ENCODE data around the gene CYP4F8. TPM values are rescaled to one million over a fixed set of nuclear protein-coding genes. Genes with fewer than 3 reads are reported as not detected.
A peak's percentile ranks its signal among the peaks of the same experiment; 100 is the strongest.

Gene CYP4F8
- total and polyA plus RNA-seq, 2 experiments from 2014 or later, result not detected

DNA sequence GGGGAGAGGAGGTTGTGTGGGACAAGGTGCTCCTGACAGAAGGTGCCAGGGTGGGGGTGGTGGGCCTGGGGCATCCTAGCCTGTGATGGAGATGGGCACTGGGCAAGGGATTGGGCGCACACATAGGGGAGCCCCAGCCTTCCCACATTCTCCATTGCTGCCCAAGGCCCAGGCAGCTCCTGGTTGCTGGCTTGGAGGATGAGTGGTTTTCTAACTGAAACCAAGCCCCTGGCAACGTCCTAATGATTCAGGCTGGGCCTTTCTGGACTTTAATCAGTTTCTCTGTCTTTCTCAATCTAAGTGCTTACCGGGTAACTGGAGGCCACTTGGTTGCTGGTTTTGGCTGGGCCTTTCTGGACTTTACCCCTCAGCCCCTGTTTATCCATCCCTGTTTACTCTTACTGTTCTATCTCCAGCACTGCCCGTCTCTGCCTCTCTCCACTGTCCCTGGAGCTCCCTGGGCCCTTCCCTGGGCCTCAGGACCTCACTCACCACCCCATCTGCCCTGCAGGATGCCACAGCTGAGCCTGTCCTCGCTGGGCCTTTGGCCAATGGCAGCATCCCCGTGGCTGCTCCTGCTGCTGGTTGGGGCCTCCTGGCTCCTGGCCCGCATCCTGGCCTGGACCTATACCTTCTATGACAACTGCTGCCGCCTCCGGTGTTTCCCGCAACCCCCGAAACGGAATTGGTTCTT is 26.0 kb downstream of the CYP4F8 start:
- Histone ChIP-seq H3F3A (ENCODE audit: insufficient read depth) (no peaks in the 10 kb centered on the region), H3K4me3 (no peak overlapping the region), H3K9me2 (ENCODE audit: insufficient read depth) (no peaks in the 10 kb centered on the region), H3K4me1 (ENCODE audit: insufficient read depth) (no peaks in the 10 kb centered on the region), H2AFZ (no peak overlapping the region), H3K79me2 (ENCODE audit: insufficient read depth) (no peaks in the 10 kb centered on the region), H3K9me3 (ENCODE audit: low read depth) (no peaks in the 10 kb centered on the region), H3K27me3 (replicated peaks; ENCODE audit: insufficient read depth) (peaks cover 3% of the 10 kb centered on the region; the same call in 1 of the 2 replicates), H3K27ac (no peak overlapping the region), H3K36me3 (ENCODE audit: low read depth) (no peaks in the 10 kb centered on the region), H4K20me1 (ENCODE audit: insufficient read depth) (no peaks in the 10 kb centered on the region), H3K9ac (no peak overlapping the region), H3K4me2 (ENCODE audit: unreplicated experiment) (no peak overlapping the region)
- no peak for TF ChIP-seq EZH2phosphoT487 (IDR thresholded peaks at IDR 0.05; ENCODE audit: insufficient read depth, low read depth)
- no peak for TF ChIP-seq EZH2 (IDR thresholded peaks at IDR 0.05; ENCODE audit: insufficient read depth, poor library complexity, severe bottlenecking)
- peak; percentile 1 for DNase-seq
- in situ Hi-C loops (cut with MboI), result loop anchor here (25.0 kb wide), 2 partner anchors 546 to 746 kb away; partner anchors contain the start of genes AP1M1 and FAM32A
- WGBS, 2 experiments (ENCODE audit: low coverage in 1 of 2, low lambda C conversion rate in 2 of 2, missing lambda C conversion rate in 2 of 2), result 41 to 45% methylated on average over 12 of the region's 12 CpGs

DNA sequence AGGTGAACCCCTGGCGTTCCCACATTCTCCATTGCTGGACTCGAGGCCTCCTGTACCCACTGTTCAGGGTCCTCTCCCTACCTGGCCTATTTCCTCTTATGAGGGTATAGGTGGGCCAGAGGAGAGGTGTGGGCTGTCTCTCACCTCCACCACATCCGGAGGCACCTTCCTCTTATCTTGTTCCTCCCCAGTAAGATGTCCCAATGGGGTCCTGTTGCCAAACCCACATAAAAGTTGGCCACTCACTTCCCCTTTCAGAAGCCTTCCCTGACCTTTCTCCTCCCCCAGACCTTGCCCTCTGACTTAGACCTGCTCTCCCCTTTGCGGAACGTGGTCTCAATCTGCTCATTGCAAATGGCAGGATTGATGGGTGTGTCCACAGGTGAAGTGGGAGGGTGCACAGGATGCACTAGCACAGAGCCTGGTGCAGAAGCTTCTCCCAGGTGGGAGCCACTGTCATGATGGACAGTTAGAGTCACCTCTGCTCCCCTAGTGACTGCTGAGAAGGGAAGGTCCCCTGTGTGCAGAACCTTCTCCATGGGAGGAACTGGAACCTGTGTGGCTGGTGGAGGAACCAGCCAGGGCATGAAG is 27.0 kb downstream of the CYP4F8 start:
- Histone ChIP-seq H3K27me3 (replicated peaks; ENCODE audit: insufficient read depth) (peaks cover 3% of the 10 kb centered on the region; the same call in 1 of the 2 replicates), H3K27ac (no peak overlapping the region), H3K4me3 (no peak overlapping the region), H3K9me3 (ENCODE audit: low read depth) (no peaks in the 10 kb centered on the region), H4K20me1 (ENCODE audit: insufficient read depth) (no peaks in the 10 kb centered on the region), H3K4me2 (ENCODE audit: unreplicated experiment) (no peak overlapping the region), H3F3A (ENCODE audit: insufficient read depth) (no peaks in the 10 kb centered on the region), H3K4me1 (ENCODE audit: insufficient read depth) (no peaks in the 10 kb centered on the region), H3K36me3 (ENCODE audit: low read depth) (no peaks in the 10 kb centered on the region), H3K9me2 (ENCODE audit: insufficient read depth) (no peaks in the 10 kb centered on the region), H2AFZ (no peak overlapping the region), H3K9ac (no peak overlapping the region), H3K79me2 (ENCODE audit: insufficient read depth) (no peaks in the 10 kb centered on the region)
- TF ChIP-seq EZH2 (IDR thresholded peaks at IDR 0.05; ENCODE audit: insufficient read depth, poor library complexity, severe bottlenecking), result no peak
- DNase-seq, result no peak
- in situ Hi-C loops (cut with MboI), result loop anchor here (25.0 kb wide), 2 partner anchors 545 to 745 kb away; partner anchors contain the start of genes AP1M1 and FAM32A
- 20 to 29% methylated on average over 5 of the region's 5 CpGs for WGBS, 2 experiments (ENCODE audit: low coverage in 1 of 2, low lambda C conversion rate in 2 of 2, missing lambda C conversion rate in 2 of 2)

GRCh38 chr19:15642807-15643206 is 27.8 kb downstream of the CYP4F8 start:
- DNase-seq, result no peak
- H3K27me3 ChIP-seq (replicated peaks; ENCODE audit: insufficient read depth), result no peaks in the 10 kb centered on the region
- H3F3A ChIP-seq (ENCODE audit: insufficient read depth), result no peaks in the 10 kb centered on the region
- no peaks in the 10 kb centered on the region for H3K9me2 ChIP-seq (ENCODE audit: insufficient read depth)
- H3K27ac ChIP-seq, result no peak overlapping the region
- H3K4me1 ChIP-seq (ENCODE audit: insufficient read depth), result no peaks in the 10 kb centered on the region
- no peak overlapping the region for H2AFZ ChIP-seq
- in situ Hi-C loops (cut with MboI), result loop anchor here (25.0 kb wide), 2 partner anchors 544 to 744 kb away; partner anchors contain the start of genes AP1M1 and FAM32A
- H3K9me3 ChIP-seq (ENCODE audit: low read depth), result no peaks in the 10 kb centered on the region
- no peak overlapping the region for H3K9ac ChIP-seq
- H3K36me3 ChIP-seq (ENCODE audit: low read depth), result no peaks in the 10 kb centered on the region
- TF ChIP-seq EZH2phosphoT487 (IDR thresholded peaks at IDR 0.05; ENCODE audit: insufficient read depth, low read depth) (no peak), EZH2 (IDR thresholded peaks at IDR 0.05; ENCODE audit: insufficient read depth, poor library complexity, severe bottlenecking) (no peak)
- H4K20me1 ChIP-seq (ENCODE audit: insufficient read depth), result no peaks in the 10 kb centered on the region
- no peak overlapping the region for H3K4me2 ChIP-seq (ENCODE audit: unreplicated experiment)
- H3K4me3 ChIP-seq, result no peak overlapping the region
- H3K79me2 ChIP-seq (ENCODE audit: insufficient read depth), result no peaks in the 10 kb centered on the region

DNA sequence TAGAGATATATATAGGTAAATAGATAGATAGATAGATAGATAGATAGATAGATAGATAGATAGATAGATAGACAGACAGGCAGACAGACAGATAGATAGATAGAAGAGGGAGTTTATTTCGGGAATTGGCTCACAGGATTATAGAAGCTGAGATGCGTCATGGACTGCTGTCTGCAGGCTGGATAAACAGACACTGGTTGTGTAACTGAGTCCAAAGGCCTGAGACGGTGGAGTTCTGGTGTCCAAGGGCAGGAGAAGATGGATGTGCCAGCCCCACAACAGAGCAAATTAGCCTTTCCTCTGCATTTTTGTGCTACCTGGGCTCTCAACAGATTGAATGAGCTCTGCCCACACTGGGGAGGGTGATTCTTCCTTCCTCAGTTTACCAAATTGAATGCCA is 28.4 kb downstream of the CYP4F8 start:
- H3K36me3 ChIP-seq (ENCODE audit: low read depth), result no peaks in the 10 kb centered on the region
- TF ChIP-seq EZH2 (IDR thresholded peaks at IDR 0.05; ENCODE audit: insufficient read depth, poor library complexity, severe bottlenecking), result no peak
- TF ChIP-seq EZH2phosphoT487 (IDR thresholded peaks at IDR 0.05; ENCODE audit: insufficient read depth, low read depth), result no peak
- no peaks in the 10 kb centered on the region for H3F3A ChIP-seq (ENCODE audit: insufficient read depth)
- no peaks in the 10 kb centered on the region for H3K27me3 ChIP-seq (replicated peaks; ENCODE audit: insufficient read depth)
- no peaks in the 10 kb centered on the region for H3K9me3 ChIP-seq (ENCODE audit: low read depth)
- DNase-seq, result no peak
- no peak overlapping the region for H2AFZ ChIP-seq
- H3K27ac ChIP-seq, result no peak overlapping the region
- H4K20me1 ChIP-seq (ENCODE audit: insufficient read depth), result no peaks in the 10 kb centered on the region
- H3K9me2 ChIP-seq (ENCODE audit: insufficient read depth), result no peaks in the 10 kb centered on the region
- WGBS, 2 experiments (ENCODE audit: low coverage in 1 of 2, low lambda C conversion rate in 2 of 2, missing lambda C conversion rate in 2 of 2), result 35 to 48% methylated on average over 3 of the region's 3 CpGs
- H3K4me3 ChIP-seq, result no peak overlapping the region
- no peaks in the 10 kb centered on the region for H3K4me1 ChIP-seq (ENCODE audit: insufficient read depth)
- no peak overlapping the region for H3K4me2 ChIP-seq (ENCODE audit: unreplicated experiment)
- no peak overlapping the region for H3K9ac ChIP-seq
- H3K79me2 ChIP-seq (ENCODE audit: insufficient read depth), result no peaks in the 10 kb centered on the region
- in situ Hi-C loops (cut with MboI), result loop anchor here (25.0 kb wide), 2 partner anchors 544 to 744 kb away; partner anchors contain the start of genes AP1M1 and FAM32A
